GM18909 (cell line): ENCODE results near the gene CCSER2.
"Not testable (repeated sequence)": the region's sequence is repeated elsewhere in the genome, so short reads cannot be mapped to it uniquely, and the experiment has no call there.

Experiments used
- ATAC-seq: cut with Tn5 transposase; IDR thresholded peaks from one replicate; pipeline ENCODE4 v1.9.1; 2021; ENCODE audit warnings: mild to moderate bottlenecking; ENCODE audit not compliant: unreplicated experiment, poor library complexity

Gene CCSER2

GRCh38 chr10:84344526-84344925, 16.1 kb downstream of the CCSER2 start:
- ATAC-seq = no peak

DNA sequence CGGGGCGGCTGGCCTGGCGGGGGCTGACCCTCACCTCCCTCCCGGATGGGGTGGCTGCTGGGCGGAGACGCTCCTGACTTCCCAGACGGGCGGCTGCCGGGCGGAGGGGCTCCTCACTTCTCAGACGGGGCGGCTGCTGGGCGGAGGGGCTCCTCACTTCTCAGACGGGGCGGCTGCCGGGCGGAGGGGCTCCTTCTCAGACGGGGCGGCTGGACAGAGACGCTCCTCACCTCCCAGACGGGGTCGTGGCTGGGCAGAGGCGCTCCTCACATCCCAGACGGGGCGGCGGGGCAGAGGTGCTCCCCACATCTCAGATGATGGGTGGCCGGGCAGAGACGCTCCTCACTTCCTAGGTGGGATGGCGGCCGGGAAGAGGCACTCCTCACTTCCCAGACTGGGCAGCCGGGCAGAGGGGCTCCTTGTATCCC, 19.2 kb downstream of the CCSER2 start:
- not testable (repeated sequence) for ATAC-seq

DNA sequence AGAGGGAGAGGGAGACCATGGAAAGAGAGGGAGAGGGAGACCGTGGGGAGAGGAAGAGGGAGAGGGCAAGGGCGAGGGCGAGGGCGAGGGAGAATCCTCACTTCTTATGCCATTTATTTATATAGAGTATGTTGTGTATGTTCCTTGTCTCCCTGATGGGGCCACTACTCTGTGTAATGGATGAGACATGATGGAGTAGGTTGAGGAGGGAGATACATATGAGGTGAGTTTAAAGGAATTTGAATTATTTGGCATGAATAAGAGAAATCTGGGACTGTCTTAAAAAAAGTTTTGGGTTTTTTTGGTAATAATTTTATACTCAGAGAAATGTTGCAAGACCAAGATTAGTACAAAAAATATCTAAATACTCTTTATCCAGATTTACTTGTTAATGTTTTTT, 20.1 kb downstream of the CCSER2 start:
- ATAC-seq = no peak

- ATAC-seq = no peak
These were observed 20.5 kb downstream of the CCSER2 start for GRCh38 chr10:84348860-84349259.

DNA sequence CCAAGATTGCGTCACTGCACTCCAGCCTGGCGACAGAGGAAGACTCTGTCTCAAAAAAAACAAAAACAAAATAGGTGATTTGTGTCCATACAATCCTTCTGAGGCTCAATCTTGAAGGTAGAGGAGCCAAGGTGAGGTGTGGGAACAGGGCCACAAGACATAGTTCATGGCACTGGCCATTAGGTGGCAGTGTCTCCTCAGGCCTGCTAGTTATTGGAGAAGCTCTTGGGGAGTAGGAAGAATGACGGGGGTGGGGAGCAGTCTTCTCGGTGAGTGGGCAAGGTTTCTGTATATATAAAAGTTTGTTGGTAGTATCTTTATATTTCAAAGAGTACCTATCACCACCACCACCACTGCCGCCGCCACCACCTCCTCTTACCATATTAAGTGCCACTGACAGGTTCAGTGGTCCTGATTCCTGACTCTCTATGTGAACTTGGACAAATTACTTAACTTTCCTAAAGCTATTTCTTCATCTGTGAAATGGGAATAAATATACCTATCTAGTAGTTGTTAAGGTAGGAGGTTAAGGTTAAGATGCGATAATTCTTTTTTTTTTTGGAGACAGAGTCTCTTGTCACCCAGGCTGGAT, 24.0 kb downstream of the CCSER2 start:
- peak; percentile 97 for ATAC-seq

GRCh38 chr10:84353052-84353803, 24.8 kb downstream of the CCSER2 start:
- ATAC-seq = no peak

DNA sequence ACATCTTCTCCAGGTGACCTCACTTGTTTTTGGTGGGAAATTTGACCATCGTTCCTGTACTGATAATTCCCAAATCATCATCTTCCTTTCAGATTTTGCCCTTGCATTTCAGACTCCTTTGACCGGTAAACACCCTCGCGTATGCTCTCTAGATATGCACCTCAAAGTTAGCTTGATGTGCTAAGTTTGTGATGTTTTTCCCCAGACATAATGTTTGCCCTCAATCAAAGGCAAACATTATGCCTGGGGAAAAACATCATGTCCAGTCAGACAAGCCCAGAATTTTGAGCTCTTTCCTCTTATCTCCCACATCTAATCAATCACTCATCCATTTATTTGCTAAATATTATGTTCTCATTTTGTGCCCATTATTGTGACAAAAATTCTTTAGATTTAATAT, 26.2 kb downstream of the CCSER2 start:
- no peak for ATAC-seq

GRCh38 chr10:84355106-84355505, 26.7 kb downstream of the CCSER2 start:
- no peak for ATAC-seq

GRCh38 chr10:84356928-84357327, 28.5 kb downstream of the CCSER2 start:
- ATAC-seq = no peak

- ATAC-seq = no peak
These were observed 30.4 kb downstream of the CCSER2 start for GRCh38 chr10:84358743-84359142.

DNA sequence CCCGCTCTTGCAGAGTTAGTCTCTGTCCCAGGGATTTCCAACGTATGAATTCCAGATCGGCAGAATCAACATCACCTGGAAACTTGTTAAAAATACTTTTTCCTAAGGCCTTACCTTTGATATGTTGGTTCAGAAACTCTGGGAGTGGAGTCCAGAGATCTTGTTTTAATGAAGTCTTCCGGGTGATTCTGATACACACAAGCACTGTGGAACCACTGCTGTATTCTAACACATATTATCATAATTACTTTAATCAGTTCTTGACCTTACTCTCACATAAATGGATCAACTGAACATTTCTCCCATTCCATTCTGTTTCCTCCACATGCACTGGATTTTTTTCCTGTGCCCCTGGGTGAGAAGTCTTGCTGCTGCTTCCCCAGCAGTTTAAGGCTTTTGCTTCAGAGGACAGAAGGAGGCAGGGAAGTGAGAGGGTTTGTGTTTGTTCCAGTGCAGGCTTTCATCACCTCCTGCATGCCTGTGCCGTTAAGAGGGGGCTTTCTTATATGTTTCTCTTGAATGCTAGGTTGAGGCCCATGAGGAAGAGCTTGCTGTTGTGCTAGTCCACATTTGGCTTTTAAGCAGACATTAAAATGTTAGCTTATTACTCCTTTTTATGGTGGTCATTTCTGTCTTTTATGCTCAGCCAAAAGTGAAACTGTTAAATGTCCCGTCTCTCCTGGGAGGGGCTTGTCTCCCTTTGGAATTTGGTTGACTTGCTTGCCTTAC, 32.4 kb downstream of the CCSER2 start:
- ATAC-seq = no peak

- no peak for ATAC-seq
These were observed 37.0 kb downstream of the CCSER2 start for GRCh38 chr10:84365335-84365881.

DNA sequence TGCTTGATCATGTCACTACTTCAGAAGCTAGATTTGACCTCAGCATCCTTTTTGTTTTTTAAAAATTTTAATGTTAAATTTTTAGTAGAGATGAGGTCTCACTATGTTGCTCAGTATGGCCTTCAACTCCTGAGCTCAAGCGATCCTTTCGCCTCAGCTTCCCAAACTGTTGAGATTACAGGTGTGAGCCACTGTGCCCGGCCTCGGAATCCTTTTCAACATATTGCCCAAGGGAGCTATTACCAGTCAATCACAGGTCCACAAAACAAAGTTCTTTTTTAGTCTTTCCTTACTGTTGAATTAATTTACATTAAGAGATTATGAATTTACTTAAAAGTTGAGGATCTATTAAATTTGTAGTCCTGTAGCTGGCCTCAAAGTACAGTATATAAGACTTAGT, 37.7 kb downstream of the CCSER2 start:
- ATAC-seq = no peak

- ATAC-seq = no peak
These were observed 38.9 kb downstream of the CCSER2 start for GRCh38 chr10:84367256-84367655.

DNA sequence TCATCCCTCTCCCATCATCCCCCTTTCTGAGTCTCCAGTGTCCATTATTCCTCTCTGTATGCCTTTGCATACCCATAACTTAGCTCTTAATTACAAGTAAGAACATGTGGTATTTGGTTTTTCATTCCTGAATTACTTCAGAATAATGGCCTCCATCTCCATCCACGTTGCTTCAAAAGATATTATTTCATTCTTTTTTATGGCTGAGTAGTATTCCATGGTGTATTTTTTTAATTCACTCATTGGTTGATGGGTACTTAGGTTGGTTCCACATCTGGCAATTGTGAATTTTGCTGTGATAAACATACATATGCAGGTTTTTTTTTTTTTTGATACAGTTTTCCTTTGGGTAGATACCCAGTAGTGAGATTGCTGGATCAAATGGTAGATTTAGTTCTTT, 40.4 kb downstream of the CCSER2 start:
- no peak for ATAC-seq

GRCh38 chr10:84370283-84370682, 41.9 kb downstream of the CCSER2 start:
- no peak for ATAC-seq

DNA sequence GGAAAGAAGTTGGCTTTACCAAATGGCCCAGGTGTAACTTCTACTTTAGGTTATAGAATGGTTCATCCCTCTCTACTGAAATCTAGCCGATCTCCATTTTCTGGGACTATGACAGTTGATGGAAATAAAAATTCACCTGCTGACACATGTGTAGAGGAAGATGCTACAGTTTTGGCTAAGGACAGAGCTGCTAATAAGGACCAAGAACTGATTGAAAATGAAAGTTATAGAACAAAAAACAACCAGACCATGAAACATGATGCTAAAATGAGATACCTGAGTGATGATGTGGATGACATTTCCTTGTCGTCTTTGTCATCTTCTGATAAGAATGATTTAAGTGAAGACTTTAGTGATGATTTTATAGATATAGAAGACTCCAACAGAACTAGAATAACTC, 43.6 kb downstream of the CCSER2 start:
- ATAC-seq = no peak

DNA sequence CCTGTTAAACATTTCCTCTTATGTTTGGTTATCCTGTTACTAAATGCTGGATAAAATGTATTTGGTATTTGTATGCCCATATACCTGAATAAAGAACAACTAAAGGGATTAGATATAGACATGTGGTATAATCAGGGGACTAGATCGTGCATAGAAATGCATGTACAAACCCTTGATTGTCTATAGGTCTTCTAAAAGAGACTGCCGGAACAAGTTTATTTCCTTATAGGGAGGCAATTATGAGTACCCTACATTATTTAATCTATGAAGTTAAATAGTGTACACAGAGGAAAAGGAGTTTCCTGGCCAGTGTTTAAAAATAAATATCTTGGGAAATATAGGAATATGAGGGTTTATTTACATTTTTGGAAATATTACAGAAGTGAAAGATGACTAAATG, 44.6 kb downstream of the CCSER2 start:
- ATAC-seq = no peak

DNA sequence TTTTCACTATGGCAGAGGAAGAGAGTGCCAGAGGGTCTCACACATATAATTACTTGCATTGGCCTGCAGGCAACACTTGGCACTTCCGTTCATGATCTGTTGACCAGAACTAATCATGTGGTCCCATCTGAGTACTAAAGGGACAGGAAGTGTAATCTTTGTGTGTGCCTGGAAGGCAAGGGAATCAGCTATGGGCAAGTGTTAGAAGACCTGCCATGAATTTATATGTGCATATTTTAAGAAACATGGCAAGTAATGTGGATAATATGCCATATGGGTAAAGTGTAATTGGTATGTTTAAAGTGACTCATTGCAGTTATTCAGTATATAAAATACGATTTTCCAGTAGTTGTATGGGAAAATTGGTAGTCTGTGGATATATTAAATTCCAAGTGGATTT, 46.1 kb downstream of the CCSER2 start:
- no peak for ATAC-seq

DNA sequence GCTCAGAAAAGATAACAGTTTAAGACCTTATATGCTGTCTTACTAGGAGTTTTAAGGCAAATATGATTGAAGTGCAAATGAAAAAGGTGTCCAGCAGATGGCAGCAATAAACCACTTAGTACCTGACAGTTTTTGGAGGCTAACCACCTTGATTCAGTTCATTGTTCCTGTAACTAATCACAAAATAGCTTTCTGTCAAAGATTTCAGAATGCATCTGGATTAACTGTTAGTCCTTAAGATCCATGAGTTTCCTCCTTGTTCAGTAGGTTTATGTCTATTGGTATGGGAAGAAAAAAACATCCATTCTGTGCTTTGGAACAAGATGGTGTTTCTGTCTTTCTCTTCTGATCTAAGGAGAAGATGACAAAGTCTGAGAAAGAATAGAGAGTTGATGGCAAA, 46.6 kb downstream of the CCSER2 start:
- peak; percentile 63 for ATAC-seq

GRCh38 chr10:84375881-84376280, 47.5 kb downstream of the CCSER2 start:
- no peak for ATAC-seq
